B cell (primary cell): ENCODE measurements around the gene ANKS1A. TPM values are rescaled to one million over a fixed set of nuclear protein-coding genes. Genes with fewer than 3 reads are reported as not detected.

Experiments used
- ATAC-seq: fragments of 200-7000 bp; cut with Tn5 transposase; one replicate; pipeline ENCODE4 v1.10.0; 2021; ENCODE audit warnings: low read depth, mild to moderate bottlenecking, moderate number of reproducible peaks, moderate library complexity
- CTCF ChIA-PET: fragments of 350-600 bp; sonication (Branson Sonifier 250); formaldehyde crosslinking; loops from one replicate; lab custom pipeline; 2021; ENCODE audit warnings: antibody characterized with exemption, inconsistent platforms; lab: Charles Lee
- POLR2A ChIA-PET: fragments of 350-600 bp; sonication (Branson Sonifier 250); formaldehyde crosslinking; loops from one replicate; lab custom pipeline; 2021; ENCODE audit warnings: antibody characterized with exemption; lab: Charles Lee
- DNase-seq: peaks from one replicate; pipeline ENCODE4 v3.0.0; 2013
- H2AFZ ChIP-seq: 2 replicates; pipeline ENCODE4 v1.6.1; 2012; ENCODE audit warnings: mild to moderate bottlenecking, low read depth, low read length; ENCODE audit not compliant: insufficient read depth, poor library complexity, severe bottlenecking
- H3K27ac ChIP-seq, 2 donors: 1 replicate in 1 of 2; 2 replicates in 1 of 2; pipeline ENCODE4 v1.5.1; 2012 to 2013; ENCODE audit warnings: low read length in 2 of 2, mild to moderate bottlenecking in 2 of 2, moderate library complexity in 1 of 2
- H3K27me3 ChIP-seq, 4 experiments: fragments of 200-600 bp in 1 of 4; sonication (generic) in 1 of 4; replicated peaks in 1 of 4; 1 replicate in 2 of 4; 2 replicates in 2 of 4; pipeline versions ENCODE4 v1.6.1 to v1.7.0; 2013 to 2016; ENCODE audit warnings: low read length in 3 of 4, mild to moderate bottlenecking in 2 of 4, mixed read lengths in 1 of 4, moderate library complexity in 1 of 4; ENCODE audit not compliant: insufficient read depth in 4 of 4, control insufficient read depth in 3 of 4; ENCODE audit errors: control extremely low read depth in 1 of 4
- H3K36me3 ChIP-seq, 2 experiments: replicated peaks in 1 of 2; 1 replicate in 1 of 2; 2 replicates in 1 of 2; pipeline versions ENCODE4 v1.6.1 to v1.7.1; 2013; ENCODE audit warnings: low read length in 1 of 2; ENCODE audit not compliant: insufficient read depth in 2 of 2, control insufficient read depth in 1 of 2; ENCODE audit errors: control extremely low read depth in 1 of 2, extremely low read depth in 1 of 2
- H3K4me1 ChIP-seq, 2 donors: fragments of 200-600 bp in 1 of 2; sonication (generic) in 1 of 2; 1 replicate in 1 of 2; 2 replicates in 1 of 2; pipeline versions ENCODE4 v1.5.1 to v1.6.1; 2013 to 2017; ENCODE audit warnings: low read length in 2 of 2; ENCODE audit not compliant: control insufficient read depth in 2 of 2, insufficient read depth in 2 of 2
- H3K4me2 ChIP-seq: replicated peaks from 2 replicates; pipeline ENCODE3; 2012; ENCODE audit warnings: mild to moderate bottlenecking, low read depth, low read length; ENCODE audit not compliant: poor library complexity, severe bottlenecking
- H3K4me3 ChIP-seq, 5 experiments: fragments of 200-600 bp in 1 of 5; sonication (generic) in 1 of 5; 1 replicate in 3 of 5; 2 replicates in 2 of 5; pipeline versions ENCODE4 v1.5.1 to v1.7.0; 2011 to 2016; ENCODE audit warnings: low read length in 4 of 5, mild to moderate bottlenecking in 4 of 5, low read depth in 2 of 5, control low read depth in 1 of 5, moderate library complexity in 1 of 5; ENCODE audit not compliant: insufficient read depth in 1 of 5; ENCODE audit errors: control extremely low read depth in 1 of 5, extremely low read depth in 1 of 5
- H3K79me2 ChIP-seq: fragments of 200-600 bp; sonication (generic); one replicate; pipeline ENCODE4 v1.6.0; 2016; ENCODE audit warnings: low read length; ENCODE audit not compliant: control insufficient read depth, insufficient read depth
- H3K9ac ChIP-seq: fragments of 200-600 bp; sonication (generic); 2 replicates; pipeline ENCODE4 v1.6.1; 2017; ENCODE audit warnings: mild to moderate bottlenecking, low read length, moderate library complexity
- H3K9me3 ChIP-seq, 3 donors: one replicate each; pipeline versions ENCODE4 v1.6.1 to v1.7.1; 2013; ENCODE audit warnings: low read length in 2 of 3; ENCODE audit not compliant: control insufficient read depth in 2 of 3, insufficient read depth in 1 of 3; ENCODE audit errors: control extremely low read depth in 1 of 3
- H4K20me1 ChIP-seq: 2 replicates; pipeline ENCODE4 v1.6.0; 2012; ENCODE audit warnings: mild to moderate bottlenecking, low read length; ENCODE audit not compliant: insufficient read depth, control insufficient read depth, poor library complexity, severe bottlenecking
- H3K27ac Mint-ChIP-seq: one replicate; pipeline ENCODE4 v1.8.0; 2021; ENCODE audit warnings: mixed read lengths
- H3K27me3 Mint-ChIP-seq: one replicate; pipeline ENCODE4 v1.8.0; 2021; ENCODE audit warnings: mixed read lengths
- H3K4me1 Mint-ChIP-seq: one replicate; pipeline ENCODE4 v1.8.0; 2021; ENCODE audit warnings: mixed read lengths
- H3K4me3 Mint-ChIP-seq: one replicate; pipeline ENCODE4 v1.8.0; 2021; ENCODE audit warnings: mixed read lengths
- H3K9me3 Mint-ChIP-seq: one replicate; pipeline ENCODE4 v1.8.0; 2022; ENCODE audit warnings: mixed read lengths; ENCODE audit not compliant: insufficient read depth
- EZH2 ChIP-seq: IDR thresholded peaks from 2 replicates; pipeline ENCODE4 v1.6.1; 2012; ENCODE audit warnings: borderline replicate concordance, low read depth, mild to moderate bottlenecking, moderate library complexity, low read length; ENCODE audit not compliant: insufficient read depth, poor library complexity, severe bottlenecking
- WGBS: methylation state at CpG from one replicate; pipeline ENCODE4 v1.1.5; 2013; ENCODE audit warnings: missing lambda C conversion rate; ENCODE audit not compliant: insufficient coverage; 5-methylcytosine and 5-hydroxymethylcytosine counted together
- intact Hi-C: fragments of 100-400 bp; cut with micrococcal nuclease; formaldehyde crosslinking; loops from one replicate; pipeline ENCODE4 v1.10.0; 2022
- polyA plus RNA-seq: library from polyadenylated mRNA; depleted of rRNA; stranded (reverse); fragments of >200 nt; gene quantifications from 2 replicates; pipeline ENCODE4 v1.2.3, GENCODE V29; 2012
- total RNA-seq, 2 donors: library from RNA; stranded (reverse); fragments of 120-200 nt in 1 of 2; gene quantifications; 1 replicate in 1 of 2; 2 replicates in 1 of 2; pipeline versions ENCODE4 v1.2.3 to v1.2.4, GENCODE V29; 2013 to 2022
- TF ChIP-seq, protein P1 (sequence below): fragments of 200-600 bp; IDR thresholded peaks from one replicate; pipeline ENCODE4 v1.8.0; 2022; ENCODE audit warnings: antibody characterized with exemption, mild to moderate bottlenecking

The ANKS1A gene
- total and polyA plus RNA-seq, 2 donors (not counting 1 experiment from before 2014, with no cell fraction given): 3.4 to 19.7 TPM

DNA sequence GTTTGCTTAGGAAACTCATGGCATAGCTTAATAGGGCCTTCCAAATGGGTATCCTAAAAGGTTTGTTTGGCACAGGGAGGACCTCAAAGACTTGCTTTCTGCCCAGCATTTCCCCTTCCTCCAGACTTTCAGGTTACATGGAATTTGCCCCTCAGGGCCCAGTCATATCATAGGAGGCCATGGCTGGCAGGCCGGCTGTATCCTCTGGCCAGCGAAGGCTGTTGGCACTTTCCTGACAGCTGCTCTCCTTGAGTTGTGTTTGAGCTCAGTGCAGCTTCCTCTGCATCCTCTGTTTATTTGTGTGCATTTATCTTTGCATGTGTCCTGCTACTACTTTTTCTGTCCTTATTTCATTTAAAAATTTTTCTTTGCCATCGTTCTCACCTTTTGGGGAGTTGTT lies 90.9 kb downstream of the ANKS1A start:
- H3K4me2 ChIP-seq: no peak overlapping the region
- no peak overlapping the region for H3K4me3 Mint-ChIP-seq
- no peaks in the 10 kb centered on the region for H3K4me1 ChIP-seq
- ATAC-seq (no peak), DNase-seq (no peak)
- H3K27me3 Mint-ChIP-seq: no peaks in the 10 kb centered on the region
- no peaks in the 10 kb centered on the region for H3K79me2 ChIP-seq
- ChIA-PET POLR2A (no interaction called here), CTCF (interaction anchor here (1.2 kb wide), 1 partner anchor 9 kb away, joined by 3 read pairs; no protein-coding TSS in a partner anchor)
- no peaks in the 10 kb centered on the region for H4K20me1 ChIP-seq
- H3K27ac ChIP-seq: no peak overlapping the region
- no peak overlapping the region for H3K27ac Mint-ChIP-seq
- WGBS: 100% methylated on average over 2 of the region's 3 CpGs
- no peak for TF ChIP-seq EZH2
- TF ChIP-seq, protein P1, sequence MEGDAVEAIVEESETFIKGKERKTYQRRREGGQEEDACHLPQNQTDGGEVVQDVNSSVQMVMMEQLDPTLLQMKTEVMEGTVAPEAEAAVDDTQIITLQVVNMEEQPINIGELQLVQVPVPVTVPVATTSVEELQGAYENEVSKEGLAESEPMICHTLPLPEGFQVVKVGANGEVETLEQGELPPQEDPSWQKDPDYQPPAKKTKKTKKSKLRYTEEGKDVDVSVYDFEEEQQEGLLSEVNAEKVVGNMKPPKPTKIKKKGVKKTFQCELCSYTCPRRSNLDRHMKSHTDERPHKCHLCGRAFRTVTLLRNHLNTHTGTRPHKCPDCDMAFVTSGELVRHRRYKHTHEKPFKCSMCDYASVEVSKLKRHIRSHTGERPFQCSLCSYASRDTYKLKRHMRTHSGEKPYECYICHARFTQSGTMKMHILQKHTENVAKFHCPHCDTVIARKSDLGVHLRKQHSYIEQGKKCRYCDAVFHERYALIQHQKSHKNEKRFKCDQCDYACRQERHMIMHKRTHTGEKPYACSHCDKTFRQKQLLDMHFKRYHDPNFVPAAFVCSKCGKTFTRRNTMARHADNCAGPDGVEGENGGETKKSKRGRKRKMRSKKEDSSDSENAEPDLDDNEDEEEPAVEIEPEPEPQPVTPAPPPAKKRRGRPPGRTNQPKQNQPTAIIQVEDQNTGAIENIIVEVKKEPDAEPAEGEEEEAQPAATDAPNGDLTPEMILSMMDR: no peak
- intact Hi-C loops: no loop called here
- H3K9me3 Mint-ChIP-seq: no peaks in the 10 kb centered on the region
- H3K9me3 ChIP-seq: no peaks in the 10 kb centered on the region
- peaks cover 0 to 28% of the 10 kb centered on the region in 2 experiments for H3K36me3 ChIP-seq
- H3K9ac ChIP-seq: no peak overlapping the region
- no peaks in the 10 kb centered on the region for H3K4me1 Mint-ChIP-seq
- H2AFZ ChIP-seq: no peak overlapping the region
- H3K27me3 ChIP-seq: no peaks in the 10 kb centered on the region
- H3K4me3 ChIP-seq: no peak overlapping the region

DNA sequence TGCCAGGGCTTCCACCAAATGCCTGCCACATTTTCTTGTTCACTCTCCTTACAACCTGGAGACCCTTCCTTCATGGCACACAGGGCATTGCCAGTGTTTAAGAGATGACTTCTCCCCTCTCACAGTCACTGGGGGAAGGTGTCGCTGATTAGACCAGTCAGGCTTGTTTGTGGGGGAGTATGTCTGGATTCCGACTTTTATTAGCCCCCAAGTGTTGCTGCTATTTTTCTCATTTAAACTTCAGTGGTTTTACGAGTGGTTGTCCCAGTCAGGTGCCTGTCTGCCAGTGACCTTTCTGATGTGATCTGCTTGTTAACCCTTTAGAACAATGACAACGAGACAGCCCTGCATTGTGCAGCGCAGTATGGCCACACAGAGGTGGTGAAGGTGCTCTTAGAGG lies 92.3 kb downstream of the ANKS1A start:
- WGBS: 97% methylated on average over 5 of the region's 5 CpGs
- Histone ChIP-seq H3K27me3 (no peaks in the 10 kb centered on the region), H3K4me1 (no peaks in the 10 kb centered on the region), H3K4me3 (no peak overlapping the region), H3K9ac (no peak overlapping the region), H2AFZ (no peak overlapping the region), H3K4me2 (no peak overlapping the region), H3K79me2 (no peaks in the 10 kb centered on the region), H3K9me3 (no peaks in the 10 kb centered on the region), H3K36me3 (peaks cover 0 to 37% of the 10 kb centered on the region in 2 experiments), H4K20me1 (no peaks in the 10 kb centered on the region), H3K27ac (no peak overlapping the region)
- H3K27ac Mint-ChIP-seq: no peak overlapping the region
- DNase-seq (no peak), ATAC-seq (no peak)
- intact Hi-C loops: no loop called here
- POLR2A ChIA-PET: no interaction called here
- no peaks in the 10 kb centered on the region for H3K9me3 Mint-ChIP-seq
- H3K4me3 Mint-ChIP-seq: no peak overlapping the region
- H3K4me1 Mint-ChIP-seq: no peaks in the 10 kb centered on the region
- TF ChIP-seq, protein P1: no peak
- no peak for TF ChIP-seq EZH2
- CTCF ChIA-PET: interaction anchor here (1.2 kb wide), 1 partner anchor 8 kb away, joined by 3 read pairs; no protein-coding TSS in a partner anchor
- H3K27me3 Mint-ChIP-seq: no peaks in the 10 kb centered on the region
